ENCODE results near the gene SHROOM3.

- no peak for TF ChIP-seq CTCF (IDR thresholded peaks at IDR 0.05)
- no peak for TF ChIP-seq POLR2A (IDR thresholded peaks at IDR 0.05)
These were observed 136.2 kb downstream of the SHROOM3 start for GRCh38 chr4:76571274-76571673.
